GM12874 (cell line): Measurements from ENCODE around the gene VDR.

Experiments
- CTCF ChIP-seq: IDR thresholded peaks from 2 replicates; pipeline ENCODE4 v1.5.1; 2011; ENCODE audit warnings: low read depth, mild to moderate bottlenecking, control low read depth, low read length, moderate library complexity; ENCODE audit not compliant: insufficient read depth

VDR gene

DNA sequence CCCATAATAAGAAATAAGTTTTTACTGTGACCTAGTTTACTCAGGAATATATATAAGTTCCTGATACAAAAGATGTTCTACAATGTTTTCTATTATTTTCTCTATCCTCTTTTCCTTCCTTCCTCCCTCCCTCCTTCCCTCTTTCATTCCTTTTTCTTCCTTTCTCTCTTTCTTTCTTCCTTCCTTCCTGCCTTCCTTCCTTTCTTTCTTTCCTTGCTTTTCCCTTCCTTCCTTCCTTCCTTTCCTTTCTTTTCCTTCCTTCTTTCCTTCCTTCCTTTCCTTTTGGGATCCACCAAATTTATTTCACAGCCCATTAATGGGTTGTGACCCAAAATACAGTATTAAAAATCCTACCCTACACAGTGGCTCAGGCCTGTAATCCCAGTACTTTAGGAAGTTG is 3.9 kb upstream of the VDR start:
- no peak for TF ChIP-seq CTCF

- no peak for TF ChIP-seq CTCF
Observed at GRCh38 chr12:47907851-47908454, 3.2 kb upstream of the VDR start.

GRCh38 chr12:47903927-47904712 is 674 bp downstream of the VDR start:
- TF ChIP-seq CTCF, result no peak

DNA sequence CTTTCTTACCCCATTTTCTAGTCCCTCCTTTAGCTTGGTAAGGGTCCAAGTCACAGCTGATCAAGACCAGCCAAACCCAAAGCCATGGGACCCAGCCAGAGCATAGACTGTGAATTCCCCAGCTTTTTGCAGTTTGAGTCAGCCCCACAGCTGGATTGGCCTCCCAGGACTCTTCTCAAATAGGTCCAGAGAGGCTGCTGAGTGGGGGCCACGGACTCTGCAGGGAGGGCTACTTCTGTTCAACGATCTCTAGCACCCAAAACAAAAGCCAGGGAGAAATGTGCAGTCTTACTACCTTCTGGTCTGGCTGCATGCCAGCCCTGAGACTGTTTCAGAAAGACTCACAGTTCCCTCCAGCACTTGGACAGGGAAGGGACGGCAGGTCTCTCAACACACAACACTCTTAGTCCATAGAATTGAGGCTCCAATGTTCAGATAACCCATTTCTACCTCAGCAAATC is 1.6 kb downstream of the VDR start:
- TF ChIP-seq CTCF, result no peak

GRCh38 chr12:47902131-47902639 is 2.6 kb downstream of the VDR start:
- no peak for TF ChIP-seq CTCF

GRCh38 chr12:47901718-47902093 is 3.1 kb downstream of the VDR start:
- TF ChIP-seq CTCF, result no peak

- TF ChIP-seq CTCF, result no peak
Observed at GRCh38 chr12:47901063-47901717, 3.6 kb downstream of the VDR start.
